NCI-H510A treated with DMSO at 0.1 percent for 48 hours (cell line): ENCODE measurements around the gene EIF6.

Source experiments
- DNase-seq: peaks from one replicate; lab custom pipeline; 2025; lab: John Stamatoyannopoulos, UW

EIF6 gene

DNA sequence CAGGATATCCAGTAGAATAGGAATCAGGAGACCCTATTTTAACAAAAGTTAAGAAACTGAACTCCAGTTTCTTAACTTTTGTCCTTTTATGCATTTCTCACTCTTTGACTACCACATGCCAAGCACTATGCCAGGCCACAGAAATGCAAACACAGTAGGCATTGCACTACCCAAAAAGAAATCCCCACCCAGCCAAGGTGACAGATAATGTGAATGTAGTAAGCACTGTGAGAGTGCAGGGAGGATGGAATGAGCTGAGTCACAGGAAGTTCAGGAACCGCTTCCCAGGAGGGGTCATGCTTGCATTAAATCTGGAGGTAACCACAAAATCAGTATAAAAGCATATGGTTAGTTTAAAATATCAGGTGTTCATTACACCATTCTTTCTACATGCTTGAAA is 27.7 kb upstream of the EIF6 start:
- DNase-seq = no peak

DNA sequence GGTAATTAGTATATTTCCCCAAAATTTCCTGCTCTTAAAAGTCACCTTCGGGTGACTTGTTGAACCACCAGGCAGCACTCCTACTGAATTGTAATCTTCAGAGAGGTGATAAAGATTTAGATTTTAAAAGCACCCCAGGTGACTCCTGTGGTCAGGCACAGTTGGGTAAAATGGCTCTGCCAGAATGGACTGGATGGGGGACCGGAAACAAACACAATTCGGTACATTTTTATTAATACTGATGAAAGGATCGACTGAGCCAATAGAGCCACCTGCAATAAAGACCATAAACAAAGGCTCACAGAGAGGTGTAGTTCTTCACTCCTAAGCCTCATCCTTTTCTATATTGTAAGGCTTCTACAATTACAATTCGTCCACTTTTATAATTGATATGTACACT is 27.2 kb upstream of the EIF6 start:
- DNase-seq = no peak

GRCh38 chr20:35311409-35311808 is 26.8 kb upstream of the EIF6 start:
- DNase-seq = no peak

DNA sequence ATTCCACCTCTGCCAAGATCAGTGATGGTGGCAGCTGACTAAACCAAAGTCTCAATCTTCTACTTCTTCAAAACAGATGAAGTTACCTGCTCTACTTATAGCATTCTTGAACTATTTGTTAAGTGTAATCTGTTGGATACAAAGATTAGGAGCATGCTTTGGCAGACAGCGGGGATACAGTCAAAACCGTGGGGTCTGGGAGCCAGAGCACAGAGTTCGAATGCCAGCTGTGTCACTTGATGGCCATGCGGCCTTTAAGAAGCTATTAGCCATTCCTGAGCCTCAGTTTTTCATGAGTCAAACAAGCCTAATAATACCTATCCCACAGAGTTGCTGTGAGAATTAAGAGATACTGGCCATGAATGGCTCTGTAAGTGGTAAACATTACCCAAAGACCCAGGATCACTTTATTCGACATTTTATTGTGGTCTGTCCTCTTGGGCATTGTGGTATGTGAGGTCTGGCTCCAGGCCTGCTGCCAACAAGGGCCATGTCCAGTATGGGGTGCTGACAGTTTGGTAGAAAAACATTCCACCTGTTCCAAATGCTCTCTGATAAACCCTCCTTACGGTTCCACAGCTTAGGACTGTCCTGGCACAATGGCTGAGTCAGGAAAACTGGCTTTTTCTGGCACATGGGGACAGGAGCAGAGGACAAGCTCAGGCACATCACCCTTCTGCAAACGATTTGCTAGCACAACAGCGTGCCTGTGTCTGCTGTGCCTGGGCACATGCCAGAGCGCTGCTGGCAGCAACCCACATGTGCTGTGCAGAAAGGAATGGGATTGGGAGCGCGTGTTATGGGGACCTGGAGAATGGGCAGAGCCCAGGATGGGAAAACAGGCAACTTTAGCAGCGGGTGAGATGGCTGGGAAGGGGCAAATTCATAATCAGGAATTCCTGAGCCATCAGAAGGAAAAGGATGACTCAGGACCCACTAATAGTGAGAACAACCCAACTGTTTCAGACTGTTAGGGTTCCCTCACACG is 23.4 kb upstream of the EIF6 start:
- DNase-seq = no peak

GRCh38 chr20:35306931-35307517 is 22.5 kb upstream of the EIF6 start:
- peak; percentile 63 for DNase-seq

DNA sequence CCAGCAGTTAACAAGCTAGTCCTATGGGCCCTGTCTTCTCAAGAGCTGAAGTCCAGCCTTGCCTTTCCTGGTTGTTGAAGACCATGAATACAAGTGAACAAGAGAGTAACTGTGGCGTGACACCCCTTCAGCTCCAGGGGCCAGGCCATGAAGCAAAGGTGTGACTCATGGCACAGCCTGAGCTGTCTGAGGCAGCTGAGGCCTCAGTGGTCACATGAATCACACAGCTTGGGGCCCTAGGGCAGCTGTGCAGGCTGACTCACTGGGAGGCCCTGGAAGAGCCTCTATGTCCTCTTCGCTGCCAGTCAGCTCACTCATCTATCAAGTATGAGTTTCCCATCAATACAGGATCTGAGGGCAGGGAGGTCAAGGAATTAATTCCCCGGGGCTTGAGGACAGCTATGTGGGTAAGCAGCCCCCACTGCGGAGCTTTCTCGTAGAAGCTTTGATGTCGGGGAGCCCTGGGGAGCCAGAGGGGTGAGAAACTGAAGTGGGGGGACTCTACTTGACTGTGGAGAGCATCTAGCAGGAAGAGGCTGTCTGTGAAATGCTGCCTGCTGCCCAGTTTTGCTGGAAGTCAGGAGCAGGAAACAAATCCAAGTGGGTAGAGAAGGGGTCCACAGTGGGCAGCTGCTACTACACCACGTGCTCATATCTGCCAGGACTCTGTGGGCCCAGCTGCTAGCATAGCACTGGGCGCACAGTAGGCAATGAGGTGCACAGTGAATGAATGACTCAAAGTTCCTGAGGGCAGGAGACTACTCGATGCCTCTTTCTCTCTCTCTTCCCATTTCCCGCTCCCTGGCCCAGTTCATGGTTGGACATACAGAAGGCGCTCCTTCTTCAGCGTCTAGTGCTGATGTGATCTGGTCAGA is 21.3 kb upstream of the EIF6 start:
- DNase-seq = no peak

DNA sequence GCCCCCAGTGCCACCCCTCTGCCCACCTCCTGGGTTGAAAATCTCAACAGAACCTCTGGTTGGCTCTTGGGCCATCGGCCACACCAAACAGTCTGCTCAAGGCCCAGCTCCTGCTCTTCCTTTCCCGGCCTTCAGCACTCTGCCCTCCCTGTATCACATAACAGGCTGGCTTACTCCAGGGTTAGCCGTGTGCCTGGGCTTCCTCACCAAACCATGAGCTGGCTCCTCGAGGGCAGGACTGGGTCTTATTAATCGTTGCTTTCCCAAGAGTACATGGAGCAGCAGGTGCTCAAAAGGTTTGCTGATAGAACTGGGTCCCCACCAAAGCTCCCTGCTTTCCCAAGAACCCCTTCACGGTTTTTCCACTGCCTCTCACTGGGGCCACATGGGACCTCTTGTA is 20.4 kb upstream of the EIF6 start:
- no peak for DNase-seq

DNA sequence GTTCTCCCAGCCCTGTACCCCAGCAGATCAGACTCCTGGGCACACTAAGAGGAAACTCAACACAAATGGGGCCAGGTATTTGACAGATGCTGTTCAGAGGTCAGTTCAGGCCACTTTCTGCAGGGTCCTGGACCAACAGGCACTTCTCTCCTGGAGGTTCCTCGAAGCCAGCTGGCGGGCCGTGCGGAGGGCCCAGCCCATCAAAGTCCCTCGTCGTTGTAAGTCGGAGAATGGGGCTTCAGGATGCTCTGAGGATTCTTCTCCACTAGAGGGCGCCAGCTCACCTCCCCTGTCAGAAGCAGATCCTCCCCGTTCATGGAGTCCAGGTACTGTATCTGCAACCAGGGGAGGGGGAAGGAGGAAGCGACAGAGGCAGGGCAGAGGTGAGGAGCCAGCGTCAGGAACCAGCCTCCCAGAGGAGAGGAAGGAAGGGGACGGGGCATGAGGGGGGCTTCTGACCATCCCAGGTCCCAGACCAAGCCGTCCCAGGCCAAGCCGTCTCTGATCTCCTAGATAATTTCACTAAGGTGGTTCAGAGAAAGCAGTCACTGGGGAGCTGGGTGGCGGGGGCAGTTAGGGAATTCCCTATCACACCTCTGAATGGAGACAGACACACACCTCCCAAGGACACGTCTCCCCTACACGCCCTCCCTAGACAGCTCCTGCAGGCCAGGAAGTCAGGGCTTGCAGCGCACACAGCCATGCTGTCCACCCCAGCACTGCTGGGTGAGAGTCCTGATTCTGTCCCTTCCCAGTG is 19.3 kb upstream of the EIF6 start:
- DNase-seq = peak; percentile 90

- no peak for DNase-seq
Measured at GRCh38 chr20:35303382-35303734, 18.8 kb upstream of the EIF6 start.

DNA sequence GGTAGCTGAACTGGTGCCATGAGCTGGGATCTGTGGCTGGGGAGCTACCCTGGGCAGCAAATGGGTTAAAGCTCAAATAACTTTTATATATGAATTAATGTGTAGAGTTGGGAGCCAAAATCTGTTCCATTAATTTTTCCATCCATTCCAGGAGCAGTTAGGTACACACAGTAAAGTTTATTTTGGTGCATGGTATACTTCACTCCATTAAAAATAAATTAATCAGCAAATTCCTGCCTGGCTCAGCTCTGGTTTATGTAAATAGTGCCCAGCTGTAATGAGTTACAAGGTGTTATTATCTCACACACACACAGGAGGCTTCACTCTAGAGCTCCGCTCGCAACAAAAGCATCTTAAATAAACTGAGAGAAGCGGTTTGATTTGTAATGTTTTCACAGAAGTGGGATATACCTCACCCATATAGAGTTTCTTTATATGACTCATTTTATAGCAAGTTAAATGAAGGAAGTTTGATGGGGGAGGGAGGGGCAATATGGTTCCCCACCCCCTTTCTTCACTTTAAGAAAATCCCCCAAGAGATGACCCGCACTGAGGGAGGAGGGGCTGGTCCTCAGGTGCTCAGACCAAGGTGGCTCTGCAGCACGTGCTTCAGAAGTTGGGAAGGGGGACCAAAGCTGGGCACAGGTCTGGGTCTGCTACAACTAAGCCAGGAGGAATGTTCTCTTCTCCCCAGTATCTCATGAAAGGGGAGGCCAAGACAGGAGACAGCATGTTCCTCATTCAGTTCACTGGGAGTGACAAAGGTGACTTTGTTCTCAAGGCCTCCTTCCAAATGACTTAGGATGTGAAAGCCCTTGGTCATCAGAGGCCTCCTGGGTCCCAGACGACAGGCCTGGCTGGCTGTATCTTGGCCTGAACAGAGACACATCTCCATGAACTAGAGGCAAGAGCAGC is 18.1 kb upstream of the EIF6 start:
- DNase-seq = no peak

- DNase-seq = no peak
Measured at GRCh38 chr20:35301426-35301825, 16.9 kb upstream of the EIF6 start.

- DNase-seq = no peak
Measured at GRCh38 chr20:35300469-35301262, 16.1 kb upstream of the EIF6 start.

DNA sequence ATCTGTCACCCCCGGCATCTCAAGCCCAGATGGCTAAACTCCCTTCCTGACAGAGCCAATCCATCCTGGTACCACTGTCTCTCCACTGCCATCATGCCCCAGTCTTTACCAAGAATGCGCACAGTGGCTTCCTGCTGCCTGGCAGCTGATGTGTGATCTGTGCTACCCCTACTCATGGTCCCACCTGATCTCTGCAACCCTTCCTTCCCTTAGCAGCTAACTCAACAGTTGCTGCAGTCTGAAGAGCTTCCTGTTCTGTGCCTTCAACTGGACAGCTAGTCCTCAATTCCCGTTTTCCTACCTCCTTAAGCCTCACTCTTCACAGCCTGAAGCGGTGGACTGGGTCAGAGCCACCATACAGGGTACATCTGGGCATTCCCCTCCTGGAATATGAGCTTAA is 15.2 kb upstream of the EIF6 start:
- no peak for DNase-seq

- DNase-seq = no peak
Measured at GRCh38 chr20:35298264-35298663, 13.7 kb upstream of the EIF6 start.

DNA sequence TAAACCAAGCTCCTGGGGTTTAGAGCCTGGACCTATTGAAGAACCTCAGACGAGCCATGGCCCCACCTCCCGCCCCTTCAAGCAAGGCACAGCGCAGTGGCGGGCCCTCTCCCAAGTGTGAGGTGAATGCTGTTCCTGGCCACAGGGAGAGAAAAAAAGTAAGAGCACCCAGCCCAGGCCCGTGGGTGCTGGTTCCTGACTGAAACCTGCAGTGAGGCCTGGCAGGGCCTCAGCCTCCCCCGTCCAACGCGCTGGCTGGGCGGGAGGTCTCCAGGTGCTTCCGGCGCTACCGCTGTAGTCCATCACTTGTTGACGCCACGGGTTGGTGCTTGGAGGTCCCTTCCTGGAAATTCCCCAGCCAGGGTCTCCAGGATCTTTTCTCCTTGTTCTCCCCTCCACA is 13.2 kb upstream of the EIF6 start:
- no peak for DNase-seq

DNA sequence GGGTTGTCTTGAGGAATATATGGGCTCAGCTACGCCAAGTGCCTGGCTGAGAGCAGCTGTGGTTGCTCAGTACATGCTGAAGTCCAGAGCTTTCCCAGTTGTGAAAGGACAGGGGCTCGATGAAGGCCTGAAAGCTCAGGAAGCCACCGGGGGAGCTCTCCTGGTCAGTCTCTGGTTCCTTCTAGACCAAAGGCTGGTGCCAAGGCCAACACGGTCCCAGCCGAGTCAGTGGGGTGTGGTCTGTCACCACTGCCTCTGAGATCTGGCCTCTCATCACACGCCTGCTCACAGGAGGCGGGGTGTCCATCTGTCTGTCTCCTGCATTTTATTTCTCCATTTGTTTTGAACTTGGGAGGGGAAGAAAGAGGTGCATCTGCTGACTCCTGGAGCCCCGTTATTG is 12.6 kb upstream of the EIF6 start:
- DNase-seq = no peak

DNA sequence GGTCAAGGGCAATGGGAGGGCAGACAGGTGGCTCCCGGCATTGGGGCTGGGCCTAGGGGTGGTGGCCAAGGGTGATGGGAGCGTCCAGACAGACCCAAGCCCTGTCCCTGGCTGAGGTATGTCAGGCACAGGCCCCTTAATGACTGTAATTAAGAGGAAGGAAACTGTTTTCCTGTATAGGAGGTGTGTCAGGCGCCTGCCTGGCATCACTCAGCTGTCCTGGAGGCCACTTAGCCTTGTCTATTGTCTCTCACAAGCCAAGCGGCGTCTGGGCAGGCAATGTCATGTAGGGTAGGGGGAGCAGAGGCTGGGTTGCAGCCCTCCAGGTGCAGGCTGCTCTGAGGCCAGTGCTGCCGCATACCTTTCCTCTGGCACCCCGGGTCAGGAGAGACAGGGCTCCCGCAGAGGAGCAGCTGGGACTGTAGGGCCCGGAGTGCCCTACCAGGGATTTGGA is 11.6 kb upstream of the EIF6 start:
- no peak for DNase-seq

DNA sequence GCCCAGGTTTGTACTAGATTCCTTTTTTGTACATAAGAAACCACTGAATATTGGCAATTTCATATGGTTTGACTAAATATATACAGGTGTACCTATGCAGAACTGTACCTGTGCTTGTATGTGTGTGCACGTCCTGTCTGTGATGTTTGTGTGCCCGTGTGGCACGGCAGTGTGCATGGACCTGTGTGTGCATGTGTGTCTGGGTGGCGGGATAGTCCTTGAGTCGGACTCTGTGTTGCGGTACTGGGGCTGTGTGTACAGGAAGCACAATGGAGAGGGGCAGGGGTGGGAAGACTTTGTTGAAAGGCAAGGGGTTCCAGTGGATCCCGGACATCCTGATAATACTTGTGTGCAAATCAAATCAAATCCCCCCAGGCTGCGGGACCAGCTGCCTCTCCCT is 11.1 kb upstream of the EIF6 start:
- DNase-seq = no peak

DNA sequence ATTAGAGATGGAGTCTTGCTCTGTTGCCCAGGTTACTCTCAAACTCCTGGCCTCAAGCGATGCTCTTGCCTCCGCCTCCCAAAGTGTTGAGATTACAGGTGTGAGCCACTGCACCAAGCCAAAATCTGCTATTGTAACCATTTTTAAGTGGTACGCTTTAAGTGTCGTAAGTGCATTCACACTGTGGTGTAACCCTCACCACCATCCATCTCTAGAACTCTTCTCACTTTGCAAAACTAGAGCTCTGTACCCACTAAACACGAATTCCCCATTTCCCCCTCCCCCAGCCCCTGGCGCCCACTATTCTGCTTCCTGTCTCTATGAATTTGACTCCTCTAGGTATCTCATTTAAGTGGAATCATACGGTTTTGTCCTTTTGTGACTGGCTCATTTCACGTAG is 10.5 kb upstream of the EIF6 start:
- DNase-seq = no peak

DNA sequence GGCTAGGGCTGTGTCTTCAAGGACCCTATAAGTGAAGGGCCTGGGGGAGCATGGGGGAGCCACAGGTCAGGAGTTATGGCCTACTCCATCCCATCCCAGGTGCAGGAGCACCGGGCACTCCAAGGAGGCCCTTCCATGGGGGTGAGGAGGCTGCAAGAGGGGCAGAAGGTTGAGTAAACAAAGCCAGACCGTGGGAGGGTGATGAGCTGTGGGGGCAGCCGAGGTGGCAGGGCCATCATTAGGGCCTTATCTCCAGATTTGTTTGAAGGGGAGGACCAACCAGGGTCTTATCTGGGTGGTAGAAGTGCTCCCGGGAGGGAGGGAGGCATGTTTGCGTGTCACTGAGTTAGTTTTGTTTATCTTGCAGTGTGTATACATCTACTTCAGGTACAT is 9.7 kb upstream of the EIF6 start:
- DNase-seq = no peak
